C1 segment of cervical spinal cord (tissue), 14 donors: ENCODE data around the gene POFUT1.
"Not testable (repeated sequence)": the region's sequence is repeated elsewhere in the genome, so short reads cannot be mapped to it uniquely, and the experiment has no call there.

ENCODE experiments used
- DNase-seq, 14 donors: peaks; one replicate each; lab custom pipeline; 2025; lab: John Stamatoyannopoulos, UW

POFUT1 gene

DNA sequence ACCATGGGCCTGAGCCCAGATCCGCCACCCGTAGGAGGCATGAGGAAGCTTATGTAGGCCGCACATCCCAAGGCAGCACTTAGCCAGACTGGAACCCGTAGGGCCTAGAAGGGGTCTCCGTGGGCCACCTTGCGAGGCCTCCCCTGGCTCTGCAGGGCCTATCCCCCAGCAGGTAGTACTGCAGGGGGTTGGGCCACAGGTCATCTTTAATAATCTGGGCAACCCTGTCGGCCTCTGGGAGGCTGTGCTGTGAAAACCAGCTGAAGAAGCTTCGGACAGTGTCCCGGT lies 18.6 kb upstream of the POFUT1 start:
- DNase-seq: no peak

DNA sequence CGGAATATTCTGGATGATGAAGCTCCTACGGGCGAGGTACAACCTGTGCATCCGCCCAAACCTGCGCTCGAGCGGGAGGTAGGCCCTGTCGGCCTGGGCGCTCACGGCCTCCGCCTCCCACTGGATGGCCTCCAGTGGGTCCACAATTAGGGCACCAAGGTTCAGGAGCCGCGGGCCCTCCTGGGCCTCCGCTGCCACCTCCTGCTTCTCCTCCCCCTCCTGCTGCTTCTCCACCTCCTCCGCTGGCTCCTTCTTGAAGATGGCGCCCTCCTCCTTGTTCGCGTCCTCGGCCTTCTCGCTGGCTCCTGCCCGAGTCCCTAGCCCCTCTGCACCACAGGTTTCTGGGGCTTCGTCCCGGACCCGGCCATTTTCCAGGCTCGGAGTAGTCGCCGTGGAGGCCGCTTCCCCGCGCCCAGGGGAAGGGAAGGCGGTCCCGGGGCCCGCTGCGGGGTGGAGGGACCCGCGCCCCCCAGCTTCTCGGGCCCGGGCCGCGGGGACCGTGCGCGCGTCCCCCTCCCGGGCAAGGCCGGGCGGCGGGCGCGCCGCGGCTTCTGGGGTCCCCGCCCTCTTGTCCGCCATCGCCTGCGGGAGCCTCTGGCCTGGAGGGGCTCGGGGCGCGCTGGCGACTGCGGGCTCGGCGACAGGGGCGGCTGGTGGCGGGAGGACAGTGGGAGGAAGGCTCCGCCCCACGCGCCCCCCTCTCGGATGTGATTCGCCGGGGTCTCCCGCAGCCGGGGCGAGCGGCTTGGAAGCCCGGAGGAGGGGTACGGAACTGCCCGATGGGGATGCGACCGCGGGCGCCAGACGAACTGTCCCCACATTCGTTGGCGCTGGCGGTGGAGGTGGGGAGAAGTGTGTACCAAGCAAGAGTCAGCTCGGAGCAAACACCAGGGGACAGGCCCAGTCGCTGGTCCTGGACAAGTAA lies 17.7 kb upstream of the POFUT1 start:
- peak in 10 of 14 donors; percentile 14 to 58 (median 28) for DNase-seq

DNA sequence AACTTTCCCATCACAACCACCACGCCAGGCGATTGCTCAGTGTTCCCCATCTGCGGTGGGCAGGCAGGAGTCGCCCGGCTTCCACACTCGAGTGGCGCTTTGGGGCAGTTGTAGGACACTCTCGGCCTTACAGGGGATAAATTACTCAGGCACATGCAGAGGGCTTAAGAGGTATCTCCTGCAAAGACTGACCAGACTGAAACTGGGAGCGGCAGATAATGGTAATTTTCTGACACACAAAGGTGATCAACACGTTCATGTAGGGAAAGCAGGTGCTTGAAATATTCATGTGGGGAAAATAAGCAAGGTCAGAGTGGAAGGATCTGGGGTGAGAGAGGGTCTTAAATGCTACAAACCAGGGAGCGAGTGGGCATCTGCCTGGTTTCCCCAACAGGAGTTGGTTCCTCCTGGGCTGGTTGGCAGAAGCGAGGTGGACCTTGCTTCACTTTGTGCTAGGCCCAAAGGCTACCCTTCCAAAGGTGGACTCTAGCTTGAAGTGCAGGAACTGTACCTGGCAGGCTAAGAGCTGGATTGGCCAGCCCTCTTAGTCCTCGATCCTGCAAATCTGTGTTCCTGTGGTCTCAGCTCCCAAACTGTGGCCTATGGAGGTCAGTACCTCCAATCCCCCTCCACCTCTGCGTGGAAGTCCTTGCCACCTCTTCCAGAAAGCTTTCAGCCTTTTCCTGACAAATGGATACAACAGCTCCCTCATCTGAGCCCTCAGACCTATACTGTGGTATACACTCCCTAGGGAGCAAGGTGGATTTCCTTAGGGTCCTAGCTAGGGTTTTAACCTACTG lies 16.9 kb upstream of the POFUT1 start:
- peak in 1 of 14 donors; percentile 15 for DNase-seq

DNA sequence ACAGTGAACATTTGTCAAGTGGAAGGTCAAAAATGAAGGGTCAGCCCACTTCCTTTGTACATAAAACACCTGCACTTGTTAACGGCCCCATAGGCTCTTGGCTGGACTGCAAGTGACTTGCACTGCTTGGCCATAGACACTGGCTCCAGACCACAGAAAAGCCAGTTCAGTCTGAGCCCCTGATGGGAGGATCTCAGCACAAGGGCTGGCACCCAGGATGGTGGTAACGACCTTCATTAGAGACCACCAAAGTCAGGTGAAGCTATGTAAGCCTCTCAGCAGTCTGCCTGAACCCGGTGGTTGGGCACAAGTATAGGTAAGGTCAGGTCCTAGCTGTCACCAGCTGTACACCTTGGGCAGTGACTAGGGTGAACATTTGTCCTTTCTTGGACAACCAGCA lies 16.3 kb upstream of the POFUT1 start:
- DNase-seq: no peak

DNA sequence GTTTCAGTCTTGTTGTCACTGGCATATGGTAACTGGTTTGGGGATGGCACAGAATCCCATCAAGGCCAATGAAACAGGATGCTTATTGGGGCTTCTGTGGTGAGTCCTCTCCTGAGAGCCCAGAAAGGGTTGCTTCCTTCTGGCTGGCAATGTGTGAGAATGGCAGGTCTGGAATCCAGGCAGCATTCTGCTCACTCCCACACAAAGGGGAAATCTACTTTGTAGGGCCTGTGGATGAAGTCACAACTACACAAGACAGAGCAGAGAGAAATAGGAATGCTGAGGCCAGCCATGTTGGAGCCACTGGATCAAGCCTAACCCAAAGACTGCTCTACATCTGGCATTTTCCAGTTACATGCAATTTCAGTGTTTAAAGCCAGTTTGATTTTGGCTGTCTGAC lies 15.8 kb upstream of the POFUT1 start:
- DNase-seq: no peak

DNA sequence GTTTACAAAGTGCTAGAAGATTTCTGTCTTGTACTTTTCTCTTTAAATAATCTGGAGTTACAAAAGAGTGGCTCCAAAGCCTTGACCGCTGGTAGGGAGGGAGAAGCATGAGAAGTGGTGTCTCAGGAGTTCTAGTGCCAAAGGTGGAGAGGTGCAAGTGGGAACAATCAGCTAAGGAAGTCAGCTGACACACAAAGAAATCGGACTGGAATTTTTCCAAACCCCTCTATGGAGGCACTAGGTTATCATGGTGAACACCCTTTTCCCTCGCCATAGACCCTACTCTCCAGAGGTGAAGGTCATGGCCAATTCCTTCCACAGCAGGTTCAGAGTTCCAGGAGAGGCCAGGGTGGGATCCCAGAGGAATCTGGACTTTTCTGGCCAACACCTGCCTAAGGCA lies 15.0 kb upstream of the POFUT1 start:
- DNase-seq: no peak

DNA sequence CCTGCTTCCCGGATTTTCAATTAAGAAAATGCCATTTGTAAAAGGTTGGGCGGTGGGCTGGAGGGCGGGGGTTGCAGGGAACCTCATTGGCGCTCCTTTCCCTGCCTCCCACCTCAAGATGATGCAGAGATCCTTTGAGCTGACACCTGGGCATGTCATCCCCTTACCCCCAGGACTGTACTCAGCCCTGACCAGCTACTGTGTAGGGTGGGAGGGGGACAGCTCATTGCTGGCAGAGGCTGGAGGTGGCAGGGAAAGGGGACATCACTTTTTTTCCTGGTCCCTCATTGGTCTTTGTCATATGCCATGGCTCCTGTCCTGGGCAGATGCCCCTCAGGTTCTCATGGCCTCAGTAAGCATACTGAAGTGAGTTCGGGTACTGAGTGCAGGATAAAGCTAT lies 14.3 kb upstream of the POFUT1 start:
- DNase-seq: not testable (repeated sequence)

DNA sequence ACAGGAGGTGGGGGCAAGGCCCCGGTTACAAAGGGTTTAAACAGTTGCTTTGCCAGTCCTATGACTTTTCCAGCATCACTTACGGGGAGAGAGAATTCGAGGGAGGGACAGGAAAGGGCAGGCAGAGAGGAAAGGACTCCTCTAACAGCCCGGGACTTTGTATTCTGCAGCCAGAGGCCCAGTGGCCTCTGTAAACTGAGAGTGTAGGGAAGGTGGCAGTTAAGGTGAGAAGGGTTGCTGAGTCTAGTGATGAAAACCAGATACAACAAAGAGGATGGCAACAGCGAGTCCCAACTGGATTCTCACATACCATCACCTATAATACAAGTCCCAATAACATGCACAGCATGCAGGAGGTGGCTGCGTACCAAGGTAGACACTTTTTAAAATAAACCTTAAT lies 13.7 kb upstream of the POFUT1 start:
- no peak for DNase-seq

DNA sequence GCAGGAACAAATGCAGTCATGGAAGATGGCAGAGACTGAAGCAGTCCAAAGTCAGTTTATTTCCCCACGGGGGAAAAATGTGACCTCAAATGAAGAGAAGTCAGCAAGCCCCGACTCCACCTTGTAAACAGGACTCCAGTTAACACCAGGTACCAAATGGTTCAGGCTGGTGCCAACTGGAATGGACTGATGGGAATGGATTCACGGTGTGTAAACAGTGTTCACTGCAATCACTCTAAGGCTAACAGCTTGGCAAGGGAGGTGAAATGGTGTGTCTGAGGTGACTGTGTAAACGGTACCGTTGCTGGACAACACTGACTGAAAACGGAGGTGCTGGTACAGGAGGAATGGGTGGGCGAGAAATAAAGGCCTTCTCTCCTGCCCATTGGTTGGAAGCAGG lies 12.1 kb upstream of the POFUT1 start:
- no peak for DNase-seq

DNA sequence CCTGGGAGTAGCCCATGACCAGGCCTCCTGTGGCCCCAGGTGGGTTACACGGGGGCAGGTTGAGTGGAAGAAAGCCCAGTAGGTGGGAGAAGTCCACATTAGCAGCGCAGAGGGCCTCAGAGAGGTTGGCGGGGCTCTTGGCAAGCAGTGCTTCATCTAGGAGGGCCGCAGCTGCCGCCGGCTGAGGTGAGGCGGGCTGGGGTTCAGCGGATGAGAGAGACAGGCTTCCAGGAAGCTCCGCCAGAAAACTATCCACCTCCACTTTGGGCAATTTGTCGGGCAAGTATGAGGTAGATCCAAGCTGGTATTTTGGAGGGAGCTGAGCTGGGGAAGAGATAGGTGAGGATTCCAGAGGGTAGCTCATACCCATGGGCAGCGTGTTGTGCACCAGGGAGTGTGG lies 11.1 kb upstream of the POFUT1 start:
- not testable (repeated sequence) for DNase-seq

DNA sequence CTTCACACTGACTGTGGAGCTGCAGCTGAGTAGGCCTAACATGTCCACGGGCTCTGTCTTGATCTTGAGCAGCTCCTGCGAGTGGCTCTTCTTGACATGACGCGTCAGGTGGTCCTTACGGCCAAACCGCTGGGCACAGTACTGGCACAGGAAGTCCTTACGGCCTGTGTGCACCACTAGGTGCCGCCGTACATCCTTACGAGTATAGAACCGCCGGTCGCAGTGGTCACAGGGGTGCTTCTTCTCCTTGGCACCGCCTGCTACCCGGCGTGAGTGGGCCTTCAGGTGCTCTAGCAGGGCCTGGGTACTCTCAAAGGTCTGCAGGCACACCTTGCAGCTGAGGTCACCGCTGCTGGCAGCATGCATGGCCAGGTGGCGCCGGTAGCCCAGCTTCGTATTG lies 10.5 kb upstream of the POFUT1 start:
- not testable (repeated sequence) for DNase-seq

DNA sequence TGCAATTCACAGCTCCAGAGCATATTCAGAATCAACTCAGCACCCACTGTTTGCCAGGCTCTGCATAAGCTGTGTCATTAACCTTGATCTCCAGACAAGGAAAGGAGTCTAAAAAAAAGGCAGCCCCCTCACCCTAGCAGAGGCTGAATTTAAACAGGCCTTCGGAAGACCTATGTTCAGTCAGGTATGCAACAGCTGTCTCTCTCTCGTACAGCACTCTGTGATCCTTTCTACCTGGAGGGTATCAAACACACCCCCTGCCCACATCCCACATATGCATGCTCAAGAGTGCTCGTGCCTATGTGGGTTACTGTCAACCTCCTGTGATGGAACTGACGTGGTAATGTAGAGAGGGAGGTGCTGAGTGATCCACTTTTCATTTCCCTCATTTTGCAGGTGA lies 8.7 kb upstream of the POFUT1 start:
- no peak for DNase-seq

DNA sequence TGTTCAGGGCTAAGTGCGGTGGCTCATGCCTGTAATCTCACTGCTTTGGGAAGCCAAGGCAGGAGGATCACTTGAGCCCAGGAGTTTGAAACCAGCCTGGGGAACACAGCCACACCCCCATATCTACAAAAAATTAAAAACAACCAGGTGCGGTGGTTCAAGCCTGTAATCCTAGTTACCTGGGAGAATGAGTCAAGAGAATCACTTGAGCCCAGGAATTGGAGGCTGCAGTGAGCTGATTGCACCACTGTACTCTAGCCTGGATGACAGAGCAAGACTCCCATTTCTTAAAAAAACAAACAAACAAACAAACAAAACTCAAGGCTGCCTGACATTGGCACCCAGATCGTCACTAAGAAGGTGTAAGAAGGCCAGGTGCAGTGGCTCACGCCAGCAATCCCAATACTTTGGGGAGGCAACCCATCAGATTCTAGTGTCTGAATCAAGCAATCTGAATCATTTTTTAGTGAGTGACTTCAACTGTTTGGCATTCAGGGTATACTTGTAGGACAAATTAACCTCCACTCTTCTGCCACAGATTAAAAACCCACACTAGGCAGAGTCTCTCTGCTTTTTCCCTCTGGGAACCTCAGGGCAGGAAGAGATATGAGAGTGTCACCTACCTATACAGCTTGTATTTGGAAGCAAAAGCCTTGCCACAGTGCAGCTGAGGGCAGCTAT lies 6.2 kb upstream of the POFUT1 start:
- no peak for DNase-seq

DNA sequence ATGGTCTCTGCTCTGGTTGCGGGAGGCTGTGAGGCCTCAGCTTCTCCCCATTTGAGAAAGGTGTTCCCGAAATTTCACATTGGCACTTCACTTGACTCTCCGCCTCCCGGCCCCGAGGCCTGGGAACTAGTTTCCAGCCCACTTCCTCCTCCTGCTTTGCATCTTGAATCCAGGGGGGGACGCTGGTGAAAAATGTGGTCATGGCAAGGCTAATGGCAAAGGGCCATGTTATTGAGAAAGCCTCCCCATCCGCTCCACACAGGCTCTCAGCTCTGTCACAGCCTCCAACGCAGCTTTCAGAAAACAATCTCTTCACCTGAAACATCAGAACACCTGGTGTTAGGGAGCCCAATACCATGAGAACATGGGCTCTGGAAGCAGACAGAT lies 5.7 kb upstream of the POFUT1 start:
- DNase-seq: no peak

DNA sequence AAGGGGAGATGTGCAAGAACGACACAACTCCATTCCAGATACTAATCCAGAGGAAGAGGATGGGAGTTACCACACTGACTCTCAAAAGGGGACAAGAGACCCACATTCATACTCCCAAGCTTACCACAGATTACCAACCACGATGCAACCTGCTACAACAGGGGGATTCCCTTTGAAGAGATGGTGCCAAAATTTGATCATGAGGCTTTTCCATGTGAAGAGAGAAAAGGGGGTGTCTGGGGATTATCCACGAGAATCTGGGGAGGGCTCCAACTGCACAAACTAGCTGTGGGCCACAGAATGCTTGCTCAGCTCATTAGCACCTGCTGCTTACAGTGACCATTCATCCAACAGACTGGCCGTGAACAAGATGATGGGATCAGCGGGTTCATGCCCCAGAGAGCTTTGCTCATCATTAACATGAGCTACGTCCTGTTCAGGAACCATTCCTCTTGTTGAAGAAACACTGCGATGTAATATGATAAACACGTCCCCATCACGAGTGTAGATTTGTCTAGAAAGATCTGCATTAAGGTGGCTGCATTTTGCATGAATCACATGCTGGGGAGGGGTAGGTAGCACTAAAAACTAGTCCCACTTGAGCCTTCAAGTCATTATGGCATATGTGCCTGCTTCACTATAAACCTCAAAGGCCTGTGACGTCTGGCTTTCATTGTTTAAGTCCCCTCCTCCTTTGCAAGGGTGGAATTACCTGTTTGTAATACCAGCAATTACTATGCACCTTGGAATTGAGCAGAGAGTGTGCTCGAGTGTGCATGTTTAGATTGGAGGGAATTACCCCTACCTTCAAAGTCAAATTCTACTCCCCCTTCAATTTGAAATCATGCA lies 4.1 kb upstream of the POFUT1 start:
- no peak for DNase-seq

DNA sequence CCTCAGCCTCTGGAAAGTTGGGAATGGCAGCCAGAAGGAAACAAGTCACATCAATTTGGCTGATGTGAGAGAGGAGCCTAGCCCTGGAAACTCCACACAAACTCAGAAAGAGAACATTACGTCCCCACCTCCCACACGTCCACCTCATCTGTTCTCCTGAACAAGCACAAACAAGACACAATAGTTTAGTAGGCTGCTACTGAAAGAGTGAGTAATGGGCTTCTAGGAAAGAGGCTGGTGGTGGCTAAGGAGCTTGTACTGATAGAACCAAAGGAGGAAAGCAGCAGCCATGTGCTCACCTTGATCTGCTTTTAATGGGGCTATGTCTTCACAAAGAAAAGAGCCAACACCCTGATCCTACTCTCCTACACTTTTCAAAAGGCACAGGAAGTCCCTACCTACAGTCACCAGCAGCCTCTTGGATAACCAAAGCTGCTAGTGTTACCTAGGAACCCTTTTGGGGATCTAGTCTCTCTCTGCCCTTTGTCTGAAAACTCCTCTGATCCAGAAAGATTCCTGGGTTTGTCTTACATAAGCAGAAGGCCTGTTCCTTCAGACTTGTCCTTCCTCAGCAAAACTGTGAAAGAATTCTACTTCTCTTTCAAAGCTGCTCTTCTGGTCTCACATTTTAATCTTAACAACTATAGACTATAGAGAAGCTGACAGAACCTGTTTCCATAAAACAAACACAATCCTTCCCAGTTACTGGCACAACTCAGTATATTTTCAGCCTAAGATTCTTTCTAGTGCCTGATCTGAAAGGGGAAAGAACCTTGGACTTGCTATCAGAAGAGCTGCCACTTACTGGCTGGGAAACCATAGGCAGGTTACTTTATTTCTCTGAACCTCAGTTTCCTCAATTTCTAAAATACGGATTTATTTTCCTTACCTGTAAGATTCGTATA lies 3.2 kb upstream of the POFUT1 start:
- no peak for DNase-seq

DNA sequence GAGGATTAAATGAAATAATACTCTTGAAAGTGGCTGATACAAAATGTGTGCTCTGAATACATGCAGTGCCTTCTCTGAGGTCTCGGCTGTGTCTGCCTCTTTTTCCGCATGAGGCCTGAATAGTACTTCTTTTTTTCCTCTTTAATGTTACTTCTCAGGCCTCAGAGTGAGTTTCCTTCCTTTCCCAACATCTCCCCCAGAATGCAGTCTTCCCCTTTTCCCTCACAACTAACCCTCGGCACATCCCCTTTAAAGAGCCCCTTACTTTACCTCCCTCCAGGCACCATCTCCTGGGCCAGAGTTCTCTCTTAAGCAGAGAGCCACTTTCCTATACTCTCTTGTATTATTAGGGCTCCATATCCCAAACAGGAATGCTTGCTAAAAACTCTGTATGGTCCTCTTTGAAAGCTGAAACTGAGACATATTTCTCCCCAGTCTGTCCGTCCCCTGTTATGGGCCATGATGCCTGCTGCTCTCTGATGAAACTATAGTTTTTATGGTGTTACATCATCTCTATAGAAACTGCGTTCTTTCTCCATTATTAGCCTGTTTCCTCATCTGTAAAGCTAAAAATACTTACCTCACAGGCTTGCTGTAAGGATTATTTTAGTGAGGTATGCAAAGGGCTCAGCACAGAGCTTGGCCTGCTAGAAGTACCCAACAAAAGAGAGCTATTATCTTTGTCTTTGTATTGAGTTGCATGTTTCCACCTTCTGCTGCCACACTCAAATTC lies 2.4 kb upstream of the POFUT1 start:
- DNase-seq: no peak

DNA sequence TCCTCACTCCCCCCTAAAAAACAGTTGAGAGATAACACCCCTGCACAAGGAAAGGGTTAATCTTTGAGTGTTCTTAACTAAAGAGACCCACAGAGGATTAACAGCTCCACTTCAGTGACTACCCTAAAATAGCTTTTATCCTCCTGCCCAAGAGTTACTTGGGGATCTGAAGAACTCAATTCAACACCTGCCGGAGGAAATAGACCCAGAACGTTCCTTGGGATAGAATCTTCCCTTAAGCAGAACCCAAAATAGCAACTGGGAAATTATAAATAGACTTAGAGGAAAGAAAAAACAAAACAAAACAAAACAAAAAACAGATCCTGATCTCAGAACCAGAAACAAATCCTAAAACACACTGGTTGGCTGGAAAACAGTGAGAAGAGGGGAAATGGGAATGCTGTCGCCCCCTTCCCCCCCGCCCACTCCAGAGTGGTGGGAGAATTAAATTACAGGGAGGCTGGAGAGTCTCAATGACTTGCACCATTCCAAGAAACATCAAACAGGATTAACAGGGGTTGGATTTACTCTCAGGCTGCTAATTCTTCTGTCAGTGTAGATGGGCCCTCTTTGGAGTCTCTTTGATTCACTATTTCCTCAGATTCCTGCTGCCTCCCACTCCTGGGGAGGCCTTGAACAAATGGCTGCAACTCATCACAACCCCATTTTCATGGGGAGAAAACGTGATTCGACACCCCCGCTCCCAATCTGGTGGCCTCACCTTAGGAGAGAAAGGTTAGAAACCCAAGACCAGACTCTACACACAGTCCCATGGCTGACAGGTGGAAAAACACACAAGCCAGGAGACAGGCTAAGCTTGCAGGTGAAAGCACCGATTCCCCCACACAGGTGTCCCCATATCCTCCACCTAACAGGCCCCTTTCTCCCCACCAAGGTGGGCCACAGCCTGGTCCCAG lies 1.6 kb upstream of the POFUT1 start:
- DNase-seq: no peak
